Skeletal muscle satellite cell (primary cell): ENCODE results near the gene HSPB7.
A peak's percentile ranks its signal among the peaks of the same experiment; 100 is the strongest.
"Not testable (repeated sequence)": the region's sequence is repeated elsewhere in the genome, so short reads cannot be mapped to it uniquely, and the experiment has no call there.

Source experiments
- H3K27me3 ChIP-seq: 2 replicates; pipeline ENCODE4 v1.7.0; 2013; ENCODE audit warnings: low read length; ENCODE audit not compliant: control insufficient read depth, insufficient read depth
- H3K36me3 ChIP-seq: 2 replicates; pipeline ENCODE4 v1.7.0; 2013; ENCODE audit warnings: mild to moderate bottlenecking, control low read depth, low read length; ENCODE audit not compliant: insufficient read depth
- H3K4me1 ChIP-seq: 2 replicates; pipeline ENCODE4 v1.7.0; 2013; ENCODE audit warnings: low read length; ENCODE audit not compliant: control insufficient read depth, insufficient read depth
- H3K4me2 ChIP-seq: 2 replicates; pipeline ENCODE4 v1.7.0; 2013; ENCODE audit warnings: mild to moderate bottlenecking, low read length
- H3K4me3 ChIP-seq: 2 replicates; pipeline ENCODE4 v1.7.0; 2013; ENCODE audit warnings: low read length
- H3K9ac ChIP-seq: 2 replicates; pipeline ENCODE4 v1.7.0; 2013; ENCODE audit warnings: mild to moderate bottlenecking, low read depth, low read length, moderate library complexity
- H3K9me3 ChIP-seq: replicated peaks from 2 replicates; pipeline ENCODE4 v1.7.0; 2013; ENCODE audit warnings: mild to moderate bottlenecking, control low read depth, low read length

The HSPB7 gene

DNA sequence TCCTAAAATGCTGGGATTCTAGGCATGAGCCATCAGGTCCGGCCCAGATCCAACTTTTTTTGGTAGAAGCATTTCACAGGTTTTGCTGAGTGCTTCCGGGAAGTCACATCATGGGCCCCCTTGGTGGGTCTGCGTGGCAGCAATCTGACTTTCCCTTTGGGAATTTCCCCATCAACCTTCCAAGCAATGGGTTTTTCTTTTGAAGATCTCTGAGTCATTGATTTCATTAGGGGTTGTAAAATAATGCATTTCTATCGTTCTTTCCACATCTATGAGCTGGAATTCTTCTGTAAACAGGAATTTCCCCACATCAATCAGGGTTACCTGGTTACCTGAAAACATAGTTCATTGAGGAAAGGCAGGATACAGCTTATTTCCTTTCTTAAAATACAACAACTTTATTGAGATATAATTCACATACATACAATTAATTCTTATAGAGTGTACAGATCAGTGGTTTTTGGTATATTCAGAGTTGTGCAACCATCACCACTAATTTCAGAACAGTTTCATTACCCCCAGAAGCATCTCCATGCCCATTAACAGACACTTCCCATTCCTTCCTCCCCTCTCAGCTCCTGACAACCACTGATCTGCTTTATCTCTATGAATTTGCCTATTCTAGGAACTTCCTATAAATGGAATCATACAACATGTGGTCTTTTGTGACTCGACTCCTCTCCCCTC lies 32.1 kb downstream of the HSPB7 start:
- no peak overlapping the region for H3K4me3 ChIP-seq
- H3K9ac ChIP-seq: no peak overlapping the region
- H3K36me3 ChIP-seq: no peaks in the 10 kb centered on the region
- H3K27me3 ChIP-seq: peaks cover 7% of the 10 kb centered on the region
- H3K4me1 ChIP-seq: no peaks in the 10 kb centered on the region
- no peaks in the 10 kb centered on the region for H3K9me3 ChIP-seq
- H3K4me2 ChIP-seq: no peak overlapping the region

DNA sequence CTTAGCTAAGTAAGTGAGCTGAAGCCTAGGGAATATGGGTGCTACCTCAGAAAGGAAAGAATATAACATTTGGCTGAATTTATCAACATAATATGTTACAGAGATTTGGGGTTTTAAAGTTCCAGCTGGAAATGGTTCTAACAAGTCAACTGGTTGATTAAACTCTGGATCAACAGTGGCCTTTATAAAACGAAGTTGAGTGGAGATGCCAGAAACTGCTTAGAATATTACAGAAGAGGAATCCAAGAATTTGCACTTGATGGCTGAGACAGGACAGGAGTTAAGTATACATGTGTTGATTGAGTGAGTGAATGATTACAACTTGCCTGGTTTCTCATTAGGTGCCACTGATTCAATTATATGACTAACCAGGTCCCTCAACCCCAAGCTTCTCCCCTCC lies 34.6 kb downstream of the HSPB7 start:
- H3K4me2 ChIP-seq: no peak overlapping the region
- no peaks in the 10 kb centered on the region for H3K27me3 ChIP-seq
- no peak overlapping the region for H3K9ac ChIP-seq
- H3K36me3 ChIP-seq: no peaks in the 10 kb centered on the region
- no peaks in the 10 kb centered on the region for H3K9me3 ChIP-seq
- H3K4me1 ChIP-seq: no peaks in the 10 kb centered on the region
- no peak overlapping the region for H3K4me3 ChIP-seq

DNA sequence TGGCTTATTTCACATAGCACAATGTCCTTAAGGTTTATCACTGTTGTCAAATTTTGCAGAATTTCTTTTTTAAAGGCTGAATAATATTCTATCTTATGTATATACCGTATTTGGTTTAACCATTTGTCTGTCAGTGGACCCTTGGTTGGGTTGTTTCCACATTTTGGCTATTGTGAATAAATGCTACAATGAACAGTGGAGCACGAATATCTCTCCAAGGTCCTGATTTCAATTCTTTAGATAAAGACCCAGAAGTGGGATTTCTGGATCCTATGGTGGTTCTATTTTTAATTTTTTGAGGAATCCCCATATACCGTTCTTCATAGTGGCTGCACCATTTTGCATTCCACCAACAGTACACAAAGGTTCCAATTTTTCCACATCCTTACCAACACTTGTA lies 36.2 kb downstream of the HSPB7 start:
- no peaks in the 10 kb centered on the region for H3K4me1 ChIP-seq

DNA sequence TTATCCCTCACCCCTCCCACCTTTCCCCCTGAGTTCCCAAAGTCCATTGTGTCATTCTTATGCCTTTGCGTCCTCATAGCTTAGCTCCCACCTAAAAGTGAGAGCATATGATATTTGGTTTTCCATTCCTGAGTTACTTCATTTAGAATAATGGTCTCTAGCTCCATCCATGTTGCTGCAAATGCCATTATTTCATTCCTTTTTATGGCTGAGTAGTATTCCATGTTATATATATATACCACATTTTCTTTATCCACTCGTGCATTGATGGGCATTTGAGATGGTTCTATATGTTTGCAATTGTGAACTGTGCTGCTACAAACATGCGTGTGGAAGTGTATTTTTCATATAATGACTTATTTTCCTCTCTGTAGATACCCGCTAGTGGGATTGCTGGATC lies 39.9 kb downstream of the HSPB7 start:
- H3K4me2 ChIP-seq, H3K9ac ChIP-seq, H3K9me3 ChIP-seq, H3K4me3 ChIP-seq, H3K36me3 ChIP-seq, H3K27me3 ChIP-seq: not testable (repeated sequence)
- peaks cover 13% of the 10 kb centered on the region for H3K4me1 ChIP-seq

More for the DNA sequence above, 36.2 kb downstream of the HSPB7 start:
- no peaks in the 10 kb centered on the region for H3K9me3 ChIP-seq
- no peak overlapping the region for H3K9ac ChIP-seq
- no peaks in the 10 kb centered on the region for H3K27me3 ChIP-seq
- no peak overlapping the region for H3K4me3 ChIP-seq
- H3K36me3 ChIP-seq: no peaks in the 10 kb centered on the region
- H3K4me2 ChIP-seq: no peak overlapping the region

DNA sequence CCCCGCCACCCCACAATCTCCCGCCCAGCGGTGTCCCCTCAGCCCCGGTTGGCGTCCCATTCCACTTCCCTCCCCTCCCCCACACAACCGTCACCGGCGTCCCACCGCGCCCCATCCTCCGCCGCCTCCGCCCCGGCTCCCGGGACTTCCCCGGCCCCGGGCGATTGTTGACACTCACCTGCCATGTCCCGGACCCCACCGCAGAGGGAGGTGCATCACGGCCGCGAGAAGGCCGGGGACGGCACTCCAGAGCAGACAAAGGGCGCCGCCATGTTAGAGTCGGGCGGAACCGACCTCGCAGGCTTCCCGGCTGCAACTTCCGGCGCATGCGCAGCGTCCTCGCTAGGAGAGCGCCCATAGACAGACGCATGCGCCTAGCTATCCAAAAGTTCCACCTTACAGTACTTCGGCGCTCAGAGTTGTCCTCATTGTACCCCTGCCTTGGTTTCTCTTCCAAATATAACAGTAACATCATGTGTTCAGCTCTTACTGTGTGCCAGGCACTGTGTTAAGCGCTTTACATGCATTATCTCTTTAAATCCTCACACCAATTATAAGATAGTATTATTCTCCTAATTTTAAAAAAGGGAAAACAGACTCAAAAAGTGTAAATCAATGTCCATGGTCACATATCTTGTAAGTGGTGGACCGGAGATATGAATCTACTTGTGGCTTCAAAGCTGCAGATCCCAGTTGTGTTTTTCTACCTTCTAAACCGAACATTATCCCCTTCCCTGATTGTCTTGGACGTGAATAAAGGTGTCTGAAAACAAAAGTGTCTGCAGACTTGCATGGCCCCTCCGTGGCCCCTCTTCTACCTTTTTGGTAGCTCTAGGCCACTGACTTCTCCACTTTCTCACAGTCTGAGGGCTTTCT lies 41.8 kb downstream of the HSPB7 start, which contains the start of gene ZBTB17:
TSS of gene ZBTB17 (minus strand) at position 297 of the 876 bp plus-strand sequence. CDS start 27,606 bp downstream, outside the sequence.
- Histone ChIP-seq H3K4me1 (peaks cover 13% of the 10 kb centered on the region), H3K9ac (peak within 1 kb of the TSS; percentile 84), H3K27me3 (no peaks in the 10 kb centered on the region), H3K9me3 (no peaks in the 10 kb centered on the region), H3K4me3 (peak within 1 kb of the TSS; percentile 84), H3K36me3 (peaks cover 19% of the 10 kb centered on the region), H3K4me2 (peak within 1 kb of the TSS; percentile 98)

DNA sequence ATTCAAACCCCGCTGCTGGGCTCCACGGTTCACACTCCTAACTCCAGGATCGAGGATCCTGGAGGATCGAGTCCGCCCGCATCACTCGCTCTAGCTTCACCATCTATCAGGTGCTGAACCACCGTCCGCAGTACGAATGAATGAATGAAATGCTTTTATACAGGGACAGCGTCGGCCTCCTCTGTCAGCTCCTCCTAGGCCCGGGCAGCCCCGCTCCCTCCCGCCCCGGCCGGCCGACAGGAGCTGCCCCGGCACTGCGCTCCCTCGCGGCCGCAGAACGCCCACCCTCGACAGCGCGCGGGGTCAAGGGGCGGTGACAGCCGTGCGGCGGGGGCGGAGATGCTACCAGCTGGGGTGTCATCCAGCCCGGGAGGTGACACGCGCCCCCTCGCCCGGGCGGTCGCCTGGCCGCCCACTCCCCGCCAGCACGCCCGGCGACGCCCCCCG lies 42.5 kb downstream of the HSPB7 start:
- H3K9ac ChIP-seq: peak overlapping the region; percentile 84
- peak overlapping the region; percentile 84 for H3K4me3 ChIP-seq
- H3K27me3 ChIP-seq: no peaks in the 10 kb centered on the region
- peak overlapping the region; percentile 98 for H3K4me2 ChIP-seq
- peaks cover 13% of the 10 kb centered on the region for H3K4me1 ChIP-seq
- H3K36me3 ChIP-seq: peaks cover 19% of the 10 kb centered on the region
- H3K9me3 ChIP-seq: no peaks in the 10 kb centered on the region

DNA sequence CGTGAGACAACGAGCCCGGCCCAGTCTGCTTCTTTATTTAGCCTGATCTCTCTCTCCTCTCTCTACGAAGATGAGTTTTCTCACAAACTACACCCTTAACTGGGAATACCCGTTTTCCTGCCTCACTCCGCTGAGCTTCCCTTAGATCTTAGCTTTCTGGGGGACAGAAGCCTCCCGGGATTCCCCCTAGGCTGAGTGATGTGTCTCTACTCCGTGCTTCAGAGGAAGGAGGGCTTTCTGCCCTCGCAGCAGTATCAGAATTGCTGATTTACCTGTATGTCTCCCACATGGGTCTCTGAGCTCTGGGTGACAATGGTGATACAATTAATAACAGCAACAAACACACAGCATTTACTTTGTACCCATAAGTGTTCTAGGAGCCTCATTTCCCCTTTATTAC lies 43.0 kb downstream of the HSPB7 start:
- peak overlapping the region; percentile 84 for H3K9ac ChIP-seq
- peak overlapping the region; percentile 98 for H3K4me2 ChIP-seq
- no peaks in the 10 kb centered on the region for H3K9me3 ChIP-seq
- H3K4me3 ChIP-seq: peak overlapping the region; percentile 84
- H3K36me3 ChIP-seq: peaks cover 19% of the 10 kb centered on the region
- H3K27me3 ChIP-seq: no peaks in the 10 kb centered on the region
- H3K4me1 ChIP-seq: peaks cover 13% of the 10 kb centered on the region

DNA sequence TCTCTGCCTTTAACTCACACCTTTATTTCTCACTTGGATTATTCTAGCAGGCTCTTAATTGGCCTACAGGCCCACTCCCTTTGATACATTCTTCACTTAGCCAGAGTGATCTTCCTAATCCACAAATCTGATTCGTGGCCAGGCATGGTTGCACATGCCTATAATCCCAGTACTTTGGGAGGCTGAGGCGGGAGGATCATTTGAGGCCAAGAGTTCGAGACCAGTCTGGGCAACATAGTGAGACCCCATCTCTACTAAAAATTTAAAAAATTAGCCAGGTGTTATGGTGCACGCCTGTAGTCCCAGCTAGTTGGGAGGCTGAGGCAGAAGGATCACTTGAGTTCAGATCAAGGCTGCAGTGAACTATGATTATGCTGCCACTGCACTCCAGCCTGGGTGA lies 44.1 kb downstream of the HSPB7 start:
- Histone ChIP-seq H3K9ac (no peak overlapping the region), H3K36me3 (peaks cover 19% of the 10 kb centered on the region), H3K9me3 (no peaks in the 10 kb centered on the region), H3K4me1 (peaks cover 13% of the 10 kb centered on the region), H3K4me2 (no peak overlapping the region), H3K27me3 (no peaks in the 10 kb centered on the region), H3K4me3 (no peak overlapping the region)

DNA sequence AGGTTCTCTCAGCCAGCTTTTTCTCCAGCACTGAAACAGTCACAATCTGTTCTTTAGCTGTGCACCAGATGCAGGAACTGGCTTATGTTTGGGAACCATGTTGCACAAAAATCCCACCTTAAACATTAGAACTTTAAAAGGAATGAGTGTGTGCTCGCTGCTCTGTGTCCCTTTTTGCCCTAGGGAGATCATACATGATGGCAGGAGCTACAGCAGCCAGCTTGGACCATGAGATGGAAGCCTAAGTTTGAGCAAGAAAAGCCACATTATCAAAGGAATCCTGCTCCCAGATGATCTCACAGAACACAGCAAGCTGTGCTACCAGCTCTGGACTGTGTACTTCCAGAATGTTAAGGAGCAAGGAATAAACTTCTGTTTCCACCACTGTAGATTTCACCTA lies 45.4 kb downstream of the HSPB7 start:
- no peaks in the 10 kb centered on the region for H3K9me3 ChIP-seq
- H3K36me3 ChIP-seq: peaks cover 19% of the 10 kb centered on the region
- H3K27me3 ChIP-seq: no peaks in the 10 kb centered on the region
- H3K4me3 ChIP-seq: no peak overlapping the region
- H3K9ac ChIP-seq: no peak overlapping the region
- peaks cover 13% of the 10 kb centered on the region for H3K4me1 ChIP-seq
- no peak overlapping the region for H3K4me2 ChIP-seq

DNA sequence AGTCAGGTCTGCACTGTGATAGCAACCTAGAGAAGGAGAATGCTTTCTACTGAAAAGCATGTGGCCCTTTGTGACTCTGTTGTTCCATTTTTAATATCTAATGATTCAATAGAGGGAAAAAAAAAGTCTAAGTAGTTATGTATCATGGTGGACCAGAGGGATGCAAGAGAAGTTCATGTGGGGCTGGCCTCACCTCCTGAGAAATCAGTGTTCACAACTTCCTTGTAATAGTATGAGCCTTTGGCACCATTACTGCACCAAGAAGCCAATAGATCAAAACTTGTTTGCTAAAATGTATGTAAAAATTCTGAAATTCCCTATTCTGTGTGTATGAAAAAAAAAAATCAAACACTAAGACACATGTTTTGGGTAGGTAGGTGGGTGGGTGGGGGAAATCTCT lies 46.9 kb downstream of the HSPB7 start:
- no peaks in the 10 kb centered on the region for H3K9me3 ChIP-seq
- H3K27me3 ChIP-seq: no peaks in the 10 kb centered on the region
- H3K4me2 ChIP-seq: no peak overlapping the region
- peaks cover 17% of the 10 kb centered on the region for H3K4me1 ChIP-seq
- H3K36me3 ChIP-seq: peaks cover 19% of the 10 kb centered on the region
- no peak overlapping the region for H3K4me3 ChIP-seq
- H3K9ac ChIP-seq: no peak overlapping the region

DNA sequence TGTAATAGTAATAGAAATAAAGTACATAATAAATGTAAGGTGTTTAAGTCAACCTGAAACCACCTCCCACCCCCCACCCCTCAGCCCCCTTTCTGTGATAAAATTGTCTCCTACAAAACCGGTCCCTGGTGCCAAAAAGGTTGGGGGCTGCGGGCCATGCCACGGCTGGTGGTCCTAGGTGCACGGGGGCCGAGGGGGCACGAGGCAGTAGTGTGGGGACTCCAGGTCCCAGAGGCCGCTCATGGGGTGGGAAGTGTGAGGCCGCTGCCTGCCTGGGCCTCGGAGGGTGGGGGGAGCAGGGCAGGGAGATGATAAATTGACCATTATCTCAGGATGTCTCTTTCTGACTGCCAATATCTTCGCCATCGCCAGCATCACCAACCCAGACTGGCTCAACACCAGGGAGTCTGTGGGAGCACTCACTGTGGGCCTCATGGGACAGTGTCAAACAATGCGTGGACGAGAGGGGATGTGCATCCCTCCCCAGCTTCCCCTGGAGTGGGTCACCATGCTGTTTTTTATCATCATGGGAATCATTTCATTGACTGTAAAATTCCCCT lies 48.4 kb downstream of the HSPB7 start:
- peaks cover 19% of the 10 kb centered on the region for H3K36me3 ChIP-seq
- H3K4me1 ChIP-seq: peaks cover 19% of the 10 kb centered on the region
- H3K9me3 ChIP-seq: no peaks in the 10 kb centered on the region
- no peak overlapping the region for H3K9ac ChIP-seq
- H3K4me2 ChIP-seq: no peak overlapping the region
- H3K4me3 ChIP-seq: no peak overlapping the region
- no peaks in the 10 kb centered on the region for H3K27me3 ChIP-seq
